ENCODE data around the gene RAB31. TPM values are rescaled to one million over a fixed set of nuclear protein-coding genes. Genes with fewer than 3 reads are reported as not detected.

The RAB31 gene
- total RNA-seq, 1 experiment from 2014 or later, result 118 TPM

DNA sequence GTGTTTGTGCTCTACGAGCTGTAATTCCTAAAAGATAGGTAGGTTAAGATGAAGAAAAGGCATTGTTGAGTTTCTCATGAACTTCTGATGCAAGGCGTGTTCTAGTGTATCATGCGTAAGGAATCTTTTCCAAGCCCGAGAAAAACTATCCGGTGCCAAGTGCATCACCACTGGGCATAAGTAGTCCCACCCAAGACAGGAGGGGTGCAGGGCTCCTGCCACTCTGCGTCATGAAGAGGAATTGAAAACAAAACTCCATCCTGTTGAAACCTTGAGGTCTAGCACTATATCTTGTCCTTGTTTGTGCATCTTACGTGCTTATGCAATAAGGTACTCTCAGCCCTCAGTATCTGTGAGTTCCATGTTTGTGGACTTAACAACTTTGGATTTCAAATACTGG lies 45.7 kb downstream of the RAB31 start:
- Histone ChIP-seq H3K36me3 (ENCODE audit: control insufficient read depth, insufficient read depth, low read length) (no peaks in the 10 kb centered on the region), H3K4me3 (ENCODE audit: low read depth in 2 of 2, low read length in 2 of 2) (no peak overlapping the region), H3K27ac (ENCODE audit: low read length) (peak overlapping the region; percentile 45), H3K27me3 (ENCODE audit: control insufficient read depth, insufficient read depth, low read length) (no peaks in the 10 kb centered on the region), H3K9me3 (ENCODE audit: control insufficient read depth, insufficient read depth, low read depth, low read length) (no peaks in the 10 kb centered on the region), H3K4me1 (ENCODE audit: control insufficient read depth, insufficient read depth, low read length) (peaks cover 69% of the 10 kb centered on the region)
- no peak for DNase-seq (ENCODE audit: low read depth, low spot score)
- no TSS peak for BruUV-seq (replicated peaks)
- in situ Hi-C loops (cut with HindIII; ENCODE audit: low pct_unique_long_range_greater_than_20kb, low sequenced_read_pairs), result no loop called here
- ChIA-PET CTCF (no interaction called here), POLR2A (no interaction called here)
- no peak for ATAC-seq
- TF ChIP-seq, protein P1, sequence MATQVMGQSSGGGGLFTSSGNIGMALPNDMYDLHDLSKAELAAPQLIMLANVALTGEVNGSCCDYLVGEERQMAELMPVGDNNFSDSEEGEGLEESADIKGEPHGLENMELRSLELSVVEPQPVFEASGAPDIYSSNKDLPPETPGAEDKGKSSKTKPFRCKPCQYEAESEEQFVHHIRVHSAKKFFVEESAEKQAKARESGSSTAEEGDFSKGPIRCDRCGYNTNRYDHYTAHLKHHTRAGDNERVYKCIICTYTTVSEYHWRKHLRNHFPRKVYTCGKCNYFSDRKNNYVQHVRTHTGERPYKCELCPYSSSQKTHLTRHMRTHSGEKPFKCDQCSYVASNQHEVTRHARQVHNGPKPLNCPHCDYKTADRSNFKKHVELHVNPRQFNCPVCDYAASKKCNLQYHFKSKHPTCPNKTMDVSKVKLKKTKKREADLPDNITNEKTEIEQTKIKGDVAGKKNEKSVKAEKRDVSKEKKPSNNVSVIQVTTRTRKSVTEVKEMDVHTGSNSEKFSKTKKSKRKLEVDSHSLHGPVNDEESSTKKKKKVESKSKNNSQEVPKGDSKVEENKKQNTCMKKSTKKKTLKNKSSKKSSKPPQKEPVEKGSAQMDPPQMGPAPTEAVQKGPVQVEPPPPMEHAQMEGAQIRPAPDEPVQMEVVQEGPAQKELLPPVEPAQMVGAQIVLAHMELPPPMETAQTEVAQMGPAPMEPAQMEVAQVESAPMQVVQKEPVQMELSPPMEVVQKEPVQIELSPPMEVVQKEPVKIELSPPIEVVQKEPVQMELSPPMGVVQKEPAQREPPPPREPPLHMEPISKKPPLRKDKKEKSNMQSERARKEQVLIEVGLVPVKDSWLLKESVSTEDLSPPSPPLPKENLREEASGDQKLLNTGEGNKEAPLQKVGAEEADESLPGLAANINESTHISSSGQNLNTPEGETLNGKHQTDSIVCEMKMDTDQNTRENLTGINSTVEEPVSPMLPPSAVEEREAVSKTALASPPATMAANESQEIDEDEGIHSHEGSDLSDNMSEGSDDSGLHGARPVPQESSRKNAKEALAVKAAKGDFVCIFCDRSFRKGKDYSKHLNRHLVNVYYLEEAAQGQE (IDR thresholded peaks at IDR 0.05; ENCODE audit: insufficient read depth in 1 of 2, low read depth in 2 of 2, low read length in 1 of 2), result no peak
- TF ChIP-seq, protein P2, sequence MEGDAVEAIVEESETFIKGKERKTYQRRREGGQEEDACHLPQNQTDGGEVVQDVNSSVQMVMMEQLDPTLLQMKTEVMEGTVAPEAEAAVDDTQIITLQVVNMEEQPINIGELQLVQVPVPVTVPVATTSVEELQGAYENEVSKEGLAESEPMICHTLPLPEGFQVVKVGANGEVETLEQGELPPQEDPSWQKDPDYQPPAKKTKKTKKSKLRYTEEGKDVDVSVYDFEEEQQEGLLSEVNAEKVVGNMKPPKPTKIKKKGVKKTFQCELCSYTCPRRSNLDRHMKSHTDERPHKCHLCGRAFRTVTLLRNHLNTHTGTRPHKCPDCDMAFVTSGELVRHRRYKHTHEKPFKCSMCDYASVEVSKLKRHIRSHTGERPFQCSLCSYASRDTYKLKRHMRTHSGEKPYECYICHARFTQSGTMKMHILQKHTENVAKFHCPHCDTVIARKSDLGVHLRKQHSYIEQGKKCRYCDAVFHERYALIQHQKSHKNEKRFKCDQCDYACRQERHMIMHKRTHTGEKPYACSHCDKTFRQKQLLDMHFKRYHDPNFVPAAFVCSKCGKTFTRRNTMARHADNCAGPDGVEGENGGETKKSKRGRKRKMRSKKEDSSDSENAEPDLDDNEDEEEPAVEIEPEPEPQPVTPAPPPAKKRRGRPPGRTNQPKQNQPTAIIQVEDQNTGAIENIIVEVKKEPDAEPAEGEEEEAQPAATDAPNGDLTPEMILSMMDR (IDR thresholded peaks at IDR 0.05), result no peak
- TF ChIP-seq POLR2AphosphoS5 (IDR thresholded peaks at IDR 0.05; ENCODE audit: low read depth, low read length) (no peak), TCF7L2 (IDR thresholded peaks at IDR 0.05; ENCODE audit: low read depth, low read length) (no peak), SIN3A (IDR thresholded peaks at IDR 0.05; ENCODE audit: borderline replicate concordance, insufficient read depth, low read depth, low read length) (no peak)
- intact Hi-C loops (cut with micrococcal nuclease; ENCODE audit: unreplicated experiment), result no loop called here

DNA sequence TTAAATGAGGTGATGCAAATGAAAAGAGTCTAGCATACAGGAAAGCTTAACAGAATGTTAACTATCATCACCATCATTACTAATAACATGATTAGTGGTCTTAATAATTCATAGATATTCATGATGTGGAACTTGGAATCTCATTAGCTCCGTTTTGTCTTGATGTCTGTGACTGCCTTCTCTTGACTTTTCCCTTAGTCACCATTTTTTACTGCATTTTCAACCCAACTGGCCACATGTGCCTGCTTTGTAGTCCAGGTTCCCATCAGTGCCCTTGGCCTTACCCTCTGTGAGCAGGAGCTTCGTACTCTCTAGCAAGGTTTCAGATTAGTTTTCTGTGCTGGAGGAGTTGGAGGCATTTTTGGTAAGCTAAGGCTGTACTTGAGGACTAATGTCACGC lies 47.0 kb downstream of the RAB31 start:
- no peak overlapping the region for H3K4me3 ChIP-seq (ENCODE audit: low read depth in 2 of 2, low read length in 2 of 2)
- no peaks in the 10 kb centered on the region for H3K9me3 ChIP-seq (ENCODE audit: control insufficient read depth, insufficient read depth, low read depth, low read length)
- DNase-seq (ENCODE audit: low read depth, low spot score) (no peak), ATAC-seq (no peak)
- H3K27me3 ChIP-seq (ENCODE audit: control insufficient read depth, insufficient read depth, low read length), result no peaks in the 10 kb centered on the region
- POLR2A ChIA-PET, result no interaction called here
- peak overlapping the region; percentile 41; the same call in 1 of the 2 replicates for H3K27ac ChIP-seq (ENCODE audit: low read length)
- TF ChIP-seq, protein P1 (IDR thresholded peaks at IDR 0.05; ENCODE audit: insufficient read depth in 1 of 2, low read depth in 2 of 2, low read length in 1 of 2), result no peak
- TF ChIP-seq SIN3A (IDR thresholded peaks at IDR 0.05; ENCODE audit: borderline replicate concordance, insufficient read depth, low read depth, low read length) (no peak), POLR2AphosphoS5 (IDR thresholded peaks at IDR 0.05; ENCODE audit: low read depth, low read length) (no peak), TCF7L2 (IDR thresholded peaks at IDR 0.05; ENCODE audit: low read depth, low read length) (no peak)
- TF ChIP-seq, protein P2 (IDR thresholded peaks at IDR 0.05), result no peak
- CTCF ChIA-PET, result no interaction called here
- no peaks in the 10 kb centered on the region for H3K36me3 ChIP-seq (ENCODE audit: control insufficient read depth, insufficient read depth, low read length)
- peaks cover 58% of the 10 kb centered on the region for H3K4me1 ChIP-seq (ENCODE audit: control insufficient read depth, insufficient read depth, low read length)
- intact Hi-C loops (cut with micrococcal nuclease; ENCODE audit: unreplicated experiment) (no loop called here), in situ Hi-C loops (cut with HindIII; ENCODE audit: low pct_unique_long_range_greater_than_20kb, low sequenced_read_pairs) (no loop called here)
- BruUV-seq (replicated peaks), result no TSS peak
